Esophagus muscularis mucosa (tissue), 4 donors: ENCODE data around the gene CCL3. TPM values are rescaled to one million over a fixed set of nuclear protein-coding genes. Genes with fewer than 3 reads are reported as not detected.

ENCODE experiments used
- DNase-seq: peaks from one replicate; pipeline ENCODE4 v3.0.0-alpha.2; 2017; ENCODE audit errors: extremely low spot score
- H3K27ac ChIP-seq, 4 donors: fragments of 200-600 bp; sonication (generic); replicated peaks in 1 of 4; 1 replicate in 3 of 4; 2 replicates in 1 of 4; pipeline ENCODE4 v1.5.1; 2016 to 2019; ENCODE audit warnings: mild to moderate bottlenecking in 1 of 4
- H3K27me3 ChIP-seq, 4 donors: fragments of 200-600 bp; sonication (generic); one replicate each; pipeline versions ENCODE4 v1.5.1 to v1.6.0; 2016 to 2019
- H3K36me3 ChIP-seq, 4 donors: fragments of 200-600 bp; sonication (generic); one replicate each; pipeline ENCODE4 v1.5.1; 2016 to 2019
- H3K4me1 ChIP-seq, 4 donors: fragments of 200-600 bp; sonication (generic); one replicate each; pipeline ENCODE4 v1.5.1; 2016 to 2019
- H3K4me3 ChIP-seq, 4 donors: fragments of 200-600 bp; sonication (generic); 1 replicate in 2 of 4; 2 replicates in 2 of 4; pipeline ENCODE4 v1.5.1; 2016 to 2019; ENCODE audit warnings: mild to moderate bottlenecking in 4 of 4, moderate library complexity in 1 of 4
- H3K9me3 ChIP-seq, 4 donors: fragments of 200-600 bp; sonication (generic); 1 replicate in 3 of 4; 2 replicates in 1 of 4; pipeline ENCODE4 v1.5.1; 2016 to 2019
- EP300 ChIP-seq: sonication (generic); formaldehyde crosslinking; IDR thresholded peaks from one replicate; pipeline ENCODE4 v1.6.1; 2017; ENCODE audit warnings: antibody characterized with exemption
- POLR2A ChIP-seq: fragments of 450-650 bp; IDR thresholded peaks from one replicate; pipeline ENCODE4 v1.6.1; 2017; ENCODE audit warnings: antibody characterized with exemption, moderate library complexity, mild to moderate bottlenecking, low read depth
- POLR2AphosphoS5 ChIP-seq, 2 donors: sonication (generic); formaldehyde crosslinking; IDR thresholded peaks; one replicate each; pipeline ENCODE4 v1.6.1; 2017; ENCODE audit warnings: antibody characterized with exemption in 2 of 2
- WGBS: methylation state at CpG from one replicate; pipeline ENCODE4 v1.1.5; 2018; 5-methylcytosine and 5-hydroxymethylcytosine counted together
- intact Hi-C: fragments of 100-400 bp; cut with DNase I; formaldehyde crosslinking; loops from one replicate; pipeline ENCODE4 v1.15.1; 2023
- total RNA-seq, 4 donors: library from RNA; depleted of rRNA; stranded (reverse); fragments of >200 nt; gene quantifications; one replicate each; pipeline versions ENCODE4 v1.1.0 to v1.2.1, GENCODE V29; 2016
- TF ChIP-seq, protein P1 (sequence below), 3 experiments: fragments of 200-600 bp in 2 of 3; fragments of 450-650 bp in 1 of 3; sonication (generic) in 2 of 3; IDR thresholded peaks; one replicate each; pipeline ENCODE4 v1.5.1; 2017 to 2019; ENCODE audit warnings: antibody characterized with exemption in 3 of 3, mild to moderate bottlenecking in 2 of 3, moderate library complexity in 1 of 3

Gene CCL3
- 1 to 10 TPM in 1 of 4 donors, under 1 TPM in 1, not detected in 2; 0.33 to 1.3 TPM for total RNA-seq

DNA sequence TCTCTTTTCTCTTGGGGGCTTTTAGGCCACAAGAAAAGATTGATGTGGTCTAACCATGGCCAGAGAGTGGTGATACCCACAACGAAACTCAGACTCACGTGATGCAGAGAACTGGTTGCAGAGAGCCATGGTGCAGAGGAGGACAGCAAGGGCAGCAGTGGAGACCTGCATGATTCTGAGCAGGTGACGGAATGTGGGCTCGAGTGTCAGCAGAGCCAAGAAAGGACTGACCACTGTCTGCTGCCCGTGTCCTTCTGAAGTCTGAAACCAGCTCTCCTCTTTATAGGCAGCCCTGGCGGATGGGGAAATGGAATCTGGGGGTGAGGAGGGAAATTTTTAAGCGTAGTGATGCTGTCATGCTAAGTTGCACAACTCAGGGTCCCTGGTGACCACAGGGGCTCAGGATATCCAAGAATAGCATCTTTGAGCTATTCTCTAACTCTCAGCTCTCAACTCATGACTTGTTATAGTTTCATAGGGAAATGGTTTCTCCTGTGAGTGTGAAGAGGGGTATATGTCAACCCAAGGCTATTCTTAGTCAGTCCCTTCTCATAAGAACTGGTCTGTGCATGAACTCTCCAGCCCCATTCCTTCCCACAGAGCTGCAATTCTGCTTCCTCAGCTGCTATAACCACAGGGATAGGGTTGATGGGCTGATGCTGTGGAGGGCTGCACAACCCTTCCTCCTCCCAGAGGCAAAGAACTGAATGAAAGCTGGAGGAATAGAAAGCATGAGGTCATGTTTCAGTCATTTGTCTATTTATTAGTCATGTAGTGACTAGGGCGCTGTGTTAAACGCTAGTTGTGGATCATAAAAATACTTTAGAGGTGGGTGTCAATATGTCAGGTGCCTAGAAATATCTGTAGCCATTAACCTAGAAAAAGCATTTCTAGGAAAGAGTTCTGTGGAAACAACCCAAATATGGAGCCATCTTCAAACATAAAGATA is at the start of gene CCL3:
CCL3 (minus strand) TSS at position 256 of the 949 bp plus-strand sequence; CDS start at position 171, 85 bp downstream.
- intact Hi-C loops = no loop called here
- peaks cover 0 to 26% (median 0%) of the 10 kb centered on the region in 4 donors for H3K27me3 ChIP-seq
- no peak within 1 kb of the TSS for H3K27ac ChIP-seq
- no peaks in the 10 kb centered on the region for H3K36me3 ChIP-seq
- no peaks in the 10 kb centered on the region for H3K4me1 ChIP-seq
- no peak for DNase-seq
- TF ChIP-seq POLR2A = no peak
- no peak for TF ChIP-seq POLR2AphosphoS5 (IDR thresholded peaks at IDR 0.05)
- TF ChIP-seq, protein P1, sequence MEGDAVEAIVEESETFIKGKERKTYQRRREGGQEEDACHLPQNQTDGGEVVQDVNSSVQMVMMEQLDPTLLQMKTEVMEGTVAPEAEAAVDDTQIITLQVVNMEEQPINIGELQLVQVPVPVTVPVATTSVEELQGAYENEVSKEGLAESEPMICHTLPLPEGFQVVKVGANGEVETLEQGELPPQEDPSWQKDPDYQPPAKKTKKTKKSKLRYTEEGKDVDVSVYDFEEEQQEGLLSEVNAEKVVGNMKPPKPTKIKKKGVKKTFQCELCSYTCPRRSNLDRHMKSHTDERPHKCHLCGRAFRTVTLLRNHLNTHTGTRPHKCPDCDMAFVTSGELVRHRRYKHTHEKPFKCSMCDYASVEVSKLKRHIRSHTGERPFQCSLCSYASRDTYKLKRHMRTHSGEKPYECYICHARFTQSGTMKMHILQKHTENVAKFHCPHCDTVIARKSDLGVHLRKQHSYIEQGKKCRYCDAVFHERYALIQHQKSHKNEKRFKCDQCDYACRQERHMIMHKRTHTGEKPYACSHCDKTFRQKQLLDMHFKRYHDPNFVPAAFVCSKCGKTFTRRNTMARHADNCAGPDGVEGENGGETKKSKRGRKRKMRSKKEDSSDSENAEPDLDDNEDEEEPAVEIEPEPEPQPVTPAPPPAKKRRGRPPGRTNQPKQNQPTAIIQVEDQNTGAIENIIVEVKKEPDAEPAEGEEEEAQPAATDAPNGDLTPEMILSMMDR (IDR thresholded peaks at IDR 0.05) = no peak
- TF ChIP-seq EP300 = no peak
- 60% methylated on average over 9 of the region's 9 CpGs for WGBS
- H3K9me3 ChIP-seq = no peaks in the 10 kb centered on the region
- H3K4me3 ChIP-seq = no peak within 1 kb of the TSS

DNA sequence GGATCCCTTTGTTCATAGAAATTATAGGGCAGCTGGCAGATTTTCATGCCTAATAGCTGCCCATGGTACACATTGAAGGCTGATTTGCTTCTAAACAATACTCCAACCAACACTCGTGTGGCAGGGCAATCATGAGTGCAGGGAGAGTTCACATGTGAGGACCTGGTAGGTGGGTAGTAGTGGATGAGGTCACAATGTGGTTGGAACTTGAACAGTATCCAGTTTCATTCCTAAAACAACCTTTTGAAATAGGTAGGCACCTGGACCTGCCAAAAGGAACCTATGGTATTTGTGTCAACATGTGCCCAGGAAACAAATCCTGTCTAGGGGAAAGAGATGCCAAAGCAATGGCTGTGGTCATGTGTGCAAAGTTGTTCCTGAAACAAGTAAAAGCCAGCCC is 46.5 kb upstream of the CCL3 start:
- DNase-seq = no peak
- H3K27ac ChIP-seq = no peak overlapping the region
- 91% methylated on average over 1 of the region's 1 CpG for WGBS
- no peaks in the 10 kb centered on the region for H3K9me3 ChIP-seq
- no peaks in the 10 kb centered on the region for H3K4me1 ChIP-seq
- intact Hi-C loops = no loop called here
- no peaks in the 10 kb centered on the region for H3K36me3 ChIP-seq
- TF ChIP-seq EP300 (no peak), POLR2AphosphoS5 (IDR thresholded peaks at IDR 0.05) (no peak)
- TF ChIP-seq, protein P1 (IDR thresholded peaks at IDR 0.05) = no peak
- H3K27me3 ChIP-seq = peaks cover 0 to 21% (median 0%) of the 10 kb centered on the region in 4 donors
- H3K4me3 ChIP-seq = no peak overlapping the region

DNA sequence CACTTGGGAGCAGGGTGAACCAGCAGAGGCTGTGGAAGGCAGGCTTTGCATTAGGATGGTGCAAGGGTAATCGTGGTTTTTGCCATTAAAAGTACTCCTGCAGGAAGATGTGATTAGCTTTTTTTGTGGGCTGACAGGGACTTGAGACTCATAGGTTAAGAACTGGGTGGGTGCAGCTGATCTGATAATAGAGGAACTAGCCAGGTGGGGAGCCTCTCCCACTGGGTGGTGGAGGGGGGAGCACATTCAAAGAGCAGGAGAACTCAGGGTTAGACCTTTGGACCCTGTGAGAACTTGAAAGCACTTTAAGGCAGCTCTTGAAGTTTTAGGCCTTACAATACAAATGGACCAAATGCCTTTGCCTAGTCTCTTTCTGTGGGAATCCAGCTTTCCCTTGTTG is 46.1 kb upstream of the CCL3 start:
- H3K4me3 ChIP-seq = no peak overlapping the region
- peaks cover 0 to 21% (median 0%) of the 10 kb centered on the region in 4 donors for H3K27me3 ChIP-seq
- no peaks in the 10 kb centered on the region for H3K9me3 ChIP-seq
- WGBS = 38% methylated on average over 1 of the region's 1 CpG
- TF ChIP-seq POLR2A (no peak), POLR2AphosphoS5 (IDR thresholded peaks at IDR 0.05) (no peak), EP300 (no peak)
- TF ChIP-seq, protein P1 (IDR thresholded peaks at IDR 0.05) = no peak
- intact Hi-C loops = no loop called here
- no peak overlapping the region for H3K27ac ChIP-seq
- H3K4me1 ChIP-seq = no peaks in the 10 kb centered on the region
- no peak for DNase-seq
- no peaks in the 10 kb centered on the region for H3K36me3 ChIP-seq

DNA sequence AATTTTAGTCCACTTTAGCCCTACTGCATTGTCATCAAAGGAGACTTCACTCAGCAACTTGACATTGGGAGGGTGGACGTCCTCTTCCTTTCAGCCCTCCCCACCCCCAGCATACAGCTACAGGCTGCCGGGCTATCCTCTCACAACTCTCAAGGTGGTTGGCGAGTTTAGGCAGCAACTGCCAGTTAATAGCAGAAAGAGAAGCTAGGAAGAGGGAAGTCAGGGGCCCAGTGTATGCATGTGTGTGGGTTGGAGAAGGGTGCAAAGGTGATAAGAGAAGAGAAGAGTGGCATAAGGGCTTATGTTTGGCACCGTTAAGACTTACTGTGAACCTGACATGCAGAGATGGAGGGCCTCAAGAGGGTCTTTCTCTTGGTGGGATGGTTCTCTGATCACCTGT is 45.5 kb upstream of the CCL3 start:
- intact Hi-C loops = no loop called here
- peaks cover 0 to 25% (median 0%) of the 10 kb centered on the region in 4 donors for H3K27me3 ChIP-seq
- no peaks in the 10 kb centered on the region for H3K36me3 ChIP-seq
- no peaks in the 10 kb centered on the region for H3K4me1 ChIP-seq
- 75% methylated on average over 4 of the region's 4 CpGs for WGBS
- no peak overlapping the region for H3K4me3 ChIP-seq
- TF ChIP-seq, protein P1 (IDR thresholded peaks at IDR 0.05) = no peak
- TF ChIP-seq EP300 = no peak
- TF ChIP-seq POLR2AphosphoS5 (IDR thresholded peaks at IDR 0.05) = no peak
- no peak overlapping the region for H3K27ac ChIP-seq
- no peaks in the 10 kb centered on the region for H3K9me3 ChIP-seq
- no peak for DNase-seq
